ENCODE results near the gene A2M. TPM values are rescaled to one million over a fixed set of nuclear protein-coding genes. Genes with fewer than 3 reads are reported as not detected.
"Not testable (repeated sequence)": the region's sequence is repeated elsewhere in the genome, so short reads cannot be mapped to it uniquely, and the experiment has no call there.

The A2M gene
- not detected in 2 replicates for total RNA-seq (2014; rRNA removed; shearing (Covaris generic))

- DNase-seq (ENCODE audit: low spot score), result no peak
Observed at GRCh38 chr12:9115731-9116559, at the start of gene A2M. Gene A2M (minus strand): TSS chr12:9115919. CDS start chr12:9115849, 70 bp downstream.

DNA sequence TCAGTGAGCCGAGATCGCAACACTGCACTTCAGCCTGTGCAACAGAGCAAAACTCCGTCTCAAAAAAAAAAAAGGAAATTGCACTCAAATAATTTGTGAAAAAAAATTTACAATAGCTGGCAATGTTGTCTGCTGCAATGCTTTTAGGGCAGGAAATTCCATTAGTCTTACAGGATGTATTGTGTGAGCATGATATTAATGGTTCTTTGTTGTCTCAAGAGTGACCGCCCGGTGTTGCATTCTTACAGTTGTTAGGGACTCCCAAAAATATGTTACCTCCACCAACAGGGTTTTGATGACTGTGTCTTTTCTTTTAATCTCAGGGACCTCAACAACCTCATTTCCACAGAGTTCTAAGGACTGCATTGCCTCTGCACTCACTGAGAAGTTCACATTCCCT, 47.7 kb upstream of the A2M start:
- no peak for DNase-seq (ENCODE audit: low spot score)

- no peak for DNase-seq (ENCODE audit: low spot score)
Observed at GRCh38 chr12:9156119-9156518, 40.4 kb upstream of the A2M start.

DNA sequence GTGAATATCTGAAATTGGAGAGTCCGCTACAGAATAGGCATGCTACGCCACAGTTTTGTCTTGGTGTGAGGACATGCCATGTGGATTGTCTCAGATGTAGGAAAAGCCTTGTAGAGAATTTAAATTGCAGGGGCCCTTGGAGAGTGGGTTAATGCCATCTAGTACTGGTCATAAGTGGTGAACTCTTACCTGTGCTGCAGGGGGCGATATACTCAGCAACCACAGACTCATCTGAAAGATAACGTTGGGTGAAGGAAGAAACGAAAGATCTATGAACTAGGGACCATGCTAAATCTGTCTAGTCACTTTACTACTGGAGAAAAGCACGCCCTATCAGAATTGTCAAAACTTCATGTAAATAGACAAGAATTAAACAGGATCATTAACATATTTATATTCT, 33.7 kb upstream of the A2M start:
- DNase-seq (ENCODE audit: low spot score), result no peak

DNA sequence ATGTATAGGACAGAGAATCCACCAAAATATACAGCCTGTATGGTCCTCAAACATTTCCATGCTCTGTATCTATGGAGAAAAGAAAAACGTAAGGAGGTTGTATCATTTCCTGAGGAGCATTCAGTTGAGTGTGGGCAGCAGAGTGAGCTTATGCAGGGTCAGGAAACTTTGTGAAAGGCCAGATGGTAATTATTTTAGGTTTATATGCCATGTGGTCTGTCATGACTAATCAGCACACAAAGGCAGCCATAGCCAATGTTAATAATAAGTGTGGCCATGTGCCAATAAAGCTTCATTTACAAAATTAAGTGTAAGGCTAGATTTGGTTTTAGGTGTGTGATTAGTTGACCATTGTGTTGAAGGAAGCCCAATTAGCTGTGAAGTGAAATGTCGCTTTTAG, 33.2 kb upstream of the A2M start:
- no peak for DNase-seq (ENCODE audit: low spot score)

DNA sequence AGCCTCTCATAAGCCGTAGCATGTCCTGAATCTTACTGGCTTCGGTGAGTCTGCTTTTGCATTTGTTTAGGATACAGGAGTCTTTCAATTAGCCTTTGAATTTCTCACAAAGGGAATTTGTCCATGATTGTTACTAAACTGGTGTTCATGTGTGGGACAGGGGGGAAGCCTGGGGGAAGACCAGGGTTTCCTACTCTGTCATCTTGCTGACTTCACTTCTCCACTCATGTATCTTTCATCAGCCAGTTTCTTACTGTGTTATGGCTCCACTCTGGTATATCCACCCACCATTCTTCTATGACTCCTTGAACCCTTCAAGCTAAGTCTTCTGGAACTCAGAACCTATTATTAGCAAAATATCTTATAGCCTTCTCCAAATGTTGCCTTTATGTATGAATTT, 31.7 kb upstream of the A2M start:
- DNase-seq (ENCODE audit: low spot score), result no peak

GRCh38 chr12:9144730-9145106, 29.0 kb upstream of the A2M start:
- no peak for DNase-seq (ENCODE audit: low spot score)

DNA sequence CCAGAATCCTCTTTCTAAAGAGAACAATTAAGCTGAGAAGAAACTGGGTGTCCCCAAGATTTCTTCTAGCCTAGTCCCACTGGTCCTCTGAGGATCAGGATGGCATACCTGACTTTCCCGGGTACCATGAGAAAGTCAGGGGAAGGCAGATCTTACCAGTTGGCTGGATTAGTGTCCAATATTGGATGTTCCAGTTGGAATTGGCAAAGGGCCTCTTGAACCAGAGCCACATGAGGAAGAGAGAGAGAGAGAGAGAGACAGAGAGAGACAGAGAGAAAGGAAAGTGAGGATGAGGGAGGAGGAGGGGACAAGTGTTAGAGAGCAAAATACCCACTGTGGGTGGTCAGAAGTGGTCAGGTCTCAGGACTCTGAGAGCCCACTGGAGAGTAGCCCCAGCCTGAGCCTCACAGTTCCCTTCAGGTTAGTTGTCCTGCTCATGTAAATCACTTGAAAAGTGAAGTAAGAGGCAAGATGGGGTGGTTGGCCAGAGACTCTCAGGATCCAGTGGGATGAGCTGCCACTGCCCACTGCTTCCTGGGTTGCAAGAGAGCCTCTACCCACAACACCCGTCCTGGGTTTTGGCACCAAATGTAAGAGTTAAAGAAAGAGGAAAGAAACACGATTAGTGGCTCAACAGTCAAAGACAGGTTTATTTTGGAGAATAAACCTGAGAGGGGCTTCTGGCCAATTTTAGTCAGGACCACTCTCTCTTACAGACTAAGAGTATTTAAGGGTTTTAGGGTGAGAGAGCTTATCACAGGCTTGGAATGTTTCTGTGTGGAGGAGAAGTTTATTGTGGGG, 28.4 kb upstream of the A2M start:
- DNase-seq (ENCODE audit: low spot score), result no peak

DNA sequence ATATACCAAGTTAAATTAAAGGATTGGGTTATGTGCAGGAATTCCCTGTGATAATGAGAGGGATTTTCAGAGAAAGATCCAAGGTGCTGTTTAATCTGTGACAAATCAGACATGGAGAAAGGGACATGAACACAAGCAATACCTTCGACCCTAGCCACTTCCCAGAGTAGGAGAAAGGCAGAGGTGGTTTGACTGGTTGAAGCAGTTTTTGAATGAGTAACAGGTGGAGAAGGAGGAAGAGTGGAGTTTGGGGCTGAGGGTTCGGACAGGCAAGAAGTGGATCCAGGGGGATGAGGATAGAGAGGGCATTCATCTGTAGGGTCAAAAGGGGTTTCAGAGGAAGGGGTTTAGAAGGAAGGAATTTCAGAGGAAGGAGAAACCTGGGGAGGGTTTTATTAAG, 27.4 kb upstream of the A2M start:
- DNase-seq (ENCODE audit: low spot score), result no peak

- DNase-seq (ENCODE audit: low spot score), result not testable (repeated sequence)
Observed at GRCh38 chr12:9139588-9140290, 24.0 kb upstream of the A2M start.

DNA sequence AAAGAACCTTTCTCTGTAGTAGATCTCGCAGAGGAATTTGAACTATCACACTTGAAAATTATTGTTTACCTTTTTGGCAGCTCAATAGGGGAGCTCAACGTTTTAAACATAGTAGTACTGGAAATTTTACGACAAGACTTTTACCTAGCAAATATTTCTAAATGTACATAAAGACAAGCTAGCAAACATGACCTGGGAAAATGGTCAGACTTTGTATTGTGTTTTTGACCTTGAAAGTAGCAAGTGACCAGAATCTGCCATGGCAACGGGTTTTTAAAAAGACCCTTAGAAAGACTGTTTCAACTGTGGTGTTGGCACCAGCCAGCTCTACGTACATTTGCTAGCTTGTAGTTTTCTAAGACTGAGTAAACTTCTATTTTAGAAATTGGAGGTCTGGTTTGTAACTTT, 20.2 kb upstream of the A2M start:
- DNase-seq (ENCODE audit: low spot score), result no peak

- no peak for DNase-seq (ENCODE audit: low spot score)
Observed at GRCh38 chr12:9134981-9135628, 19.4 kb upstream of the A2M start.

DNA sequence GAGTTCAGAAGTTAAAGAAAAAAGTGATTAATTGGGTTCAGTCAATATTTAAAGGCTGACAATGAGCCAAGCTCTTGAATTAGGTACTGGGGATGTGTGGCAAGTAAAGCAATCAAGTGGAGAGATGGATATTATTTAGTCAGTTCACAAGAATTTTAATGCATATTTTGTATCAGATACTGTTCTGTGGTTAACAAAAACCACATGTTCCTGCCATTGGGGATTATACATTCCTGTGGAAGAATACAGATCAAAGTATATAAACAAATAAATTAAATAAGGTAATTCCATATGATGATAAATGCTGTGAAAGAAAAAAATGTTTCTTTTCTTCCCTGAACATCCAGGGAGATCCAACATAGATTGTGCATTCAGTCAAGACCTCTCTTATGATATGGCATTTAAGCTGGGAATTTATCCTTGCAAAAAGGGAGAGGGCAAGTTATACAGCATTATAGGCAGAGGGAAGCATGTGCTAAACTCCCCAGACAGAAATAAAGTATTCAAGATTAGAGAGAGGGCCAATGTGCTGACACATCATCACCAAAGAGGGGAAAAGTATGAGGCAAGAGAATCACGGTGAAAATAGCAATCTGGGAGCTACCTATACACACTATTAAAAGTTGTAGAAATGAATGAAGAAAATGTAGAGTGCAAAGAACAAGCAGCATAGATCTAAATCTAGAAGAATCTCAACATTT, 17.6 kb upstream of the A2M start:
- DNase-seq (ENCODE audit: low spot score), result no peak

- no peak for DNase-seq (ENCODE audit: low spot score)
Observed at GRCh38 chr12:9132008-9132535, 16.4 kb upstream of the A2M start.

GRCh38 chr12:9130244-9130643, 14.5 kb upstream of the A2M start:
- DNase-seq (ENCODE audit: low spot score), result no peak

DNA sequence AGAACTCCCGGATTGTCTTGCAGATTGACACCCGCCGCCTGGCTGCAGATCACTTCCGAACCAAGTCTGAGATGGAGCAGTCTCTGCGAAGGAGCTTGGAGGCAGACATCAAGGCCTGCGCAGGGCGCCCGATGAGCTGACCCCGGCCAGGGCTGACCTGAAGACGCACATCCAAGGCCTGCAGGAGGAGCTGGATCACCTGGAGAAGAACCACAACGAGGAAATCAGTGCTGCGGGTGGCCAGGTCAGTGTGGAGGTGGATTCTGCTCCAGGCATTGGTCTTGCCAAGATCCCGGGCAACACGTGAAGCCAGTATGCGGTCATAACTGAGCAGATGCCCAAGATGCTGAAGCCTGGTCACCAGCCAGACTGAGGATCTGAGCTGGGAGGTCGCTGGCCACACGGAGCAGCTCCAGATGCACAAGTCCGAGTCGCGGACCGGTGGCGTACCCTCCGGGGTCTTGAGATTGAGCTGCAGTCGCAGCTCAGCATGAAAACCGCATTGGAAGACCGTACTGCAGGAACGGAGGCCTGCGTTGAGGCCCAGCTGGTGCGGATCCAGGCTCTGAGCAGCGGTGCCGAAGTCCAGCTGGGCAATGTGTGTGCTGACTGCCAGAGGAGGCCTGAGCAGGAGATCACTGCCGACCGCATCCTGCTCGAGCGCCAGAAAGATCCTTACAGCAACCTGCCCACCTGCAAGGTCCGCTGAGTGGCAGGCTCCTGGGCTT, 12.4 kb upstream of the A2M start:
- DNase-seq (ENCODE audit: low spot score), result no peak

GRCh38 chr12:9127484-9127883, 11.8 kb upstream of the A2M start:
- DNase-seq (ENCODE audit: low spot score), result no peak

GRCh38 chr12:9124383-9125031, 8.8 kb upstream of the A2M start:
- DNase-seq (ENCODE audit: low spot score), result no peak

- DNase-seq (ENCODE audit: low spot score), result no peak
Observed at GRCh38 chr12:9123781-9124382, 8.2 kb upstream of the A2M start.
